ENCODE data around the gene DGUOK. TPM values are rescaled to one million over a fixed set of nuclear protein-coding genes. Genes with fewer than 3 reads are reported as not detected.

The DGUOK gene
- polyA plus RNA-seq, 1 donor from 2014 or later: 168 TPM

DNA sequence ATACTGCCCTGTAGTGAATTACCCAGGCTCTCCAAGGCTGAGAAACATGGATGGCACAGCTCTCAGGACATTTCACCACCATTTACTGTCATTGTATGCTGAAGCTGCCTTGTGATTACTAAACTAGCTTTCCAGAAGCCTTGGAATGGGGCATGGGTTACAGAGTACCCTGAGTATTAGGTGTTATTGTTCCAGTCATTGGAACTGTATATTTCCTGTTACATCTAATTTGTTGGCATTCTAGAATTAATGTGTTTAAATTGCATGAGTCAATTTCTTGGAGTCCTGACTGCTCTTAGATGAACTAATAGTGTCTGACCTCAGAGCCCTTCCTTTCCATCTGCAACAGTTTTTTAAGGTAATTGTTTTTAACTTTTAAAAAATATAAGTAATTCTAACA is 9.0 kb downstream of the DGUOK start:
- H3F3A ChIP-seq (ENCODE audit: insufficient read depth, low read length, poor library complexity, severe bottlenecking): no peaks in the 10 kb centered on the region
- no peak overlapping the region for H3K27ac ChIP-seq (ENCODE audit: low read length)
- TF ChIP-seq RAD21 (conservative IDR thresholded peaks at IDR 0.05): no peak
- TF ChIP-seq MXI1 (conservative IDR thresholded peaks at IDR 0.05; ENCODE audit: poor library complexity, severe bottlenecking): no peak
- TF ChIP-seq POLR2AphosphoS5 (IDR thresholded peaks at IDR 0.05): no peak
- TF ChIP-seq, protein P1, sequence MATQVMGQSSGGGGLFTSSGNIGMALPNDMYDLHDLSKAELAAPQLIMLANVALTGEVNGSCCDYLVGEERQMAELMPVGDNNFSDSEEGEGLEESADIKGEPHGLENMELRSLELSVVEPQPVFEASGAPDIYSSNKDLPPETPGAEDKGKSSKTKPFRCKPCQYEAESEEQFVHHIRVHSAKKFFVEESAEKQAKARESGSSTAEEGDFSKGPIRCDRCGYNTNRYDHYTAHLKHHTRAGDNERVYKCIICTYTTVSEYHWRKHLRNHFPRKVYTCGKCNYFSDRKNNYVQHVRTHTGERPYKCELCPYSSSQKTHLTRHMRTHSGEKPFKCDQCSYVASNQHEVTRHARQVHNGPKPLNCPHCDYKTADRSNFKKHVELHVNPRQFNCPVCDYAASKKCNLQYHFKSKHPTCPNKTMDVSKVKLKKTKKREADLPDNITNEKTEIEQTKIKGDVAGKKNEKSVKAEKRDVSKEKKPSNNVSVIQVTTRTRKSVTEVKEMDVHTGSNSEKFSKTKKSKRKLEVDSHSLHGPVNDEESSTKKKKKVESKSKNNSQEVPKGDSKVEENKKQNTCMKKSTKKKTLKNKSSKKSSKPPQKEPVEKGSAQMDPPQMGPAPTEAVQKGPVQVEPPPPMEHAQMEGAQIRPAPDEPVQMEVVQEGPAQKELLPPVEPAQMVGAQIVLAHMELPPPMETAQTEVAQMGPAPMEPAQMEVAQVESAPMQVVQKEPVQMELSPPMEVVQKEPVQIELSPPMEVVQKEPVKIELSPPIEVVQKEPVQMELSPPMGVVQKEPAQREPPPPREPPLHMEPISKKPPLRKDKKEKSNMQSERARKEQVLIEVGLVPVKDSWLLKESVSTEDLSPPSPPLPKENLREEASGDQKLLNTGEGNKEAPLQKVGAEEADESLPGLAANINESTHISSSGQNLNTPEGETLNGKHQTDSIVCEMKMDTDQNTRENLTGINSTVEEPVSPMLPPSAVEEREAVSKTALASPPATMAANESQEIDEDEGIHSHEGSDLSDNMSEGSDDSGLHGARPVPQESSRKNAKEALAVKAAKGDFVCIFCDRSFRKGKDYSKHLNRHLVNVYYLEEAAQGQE (IDR thresholded peaks at IDR 0.05; ENCODE audit: borderline replicate concordance): no peak
- TF ChIP-seq, protein P2, sequence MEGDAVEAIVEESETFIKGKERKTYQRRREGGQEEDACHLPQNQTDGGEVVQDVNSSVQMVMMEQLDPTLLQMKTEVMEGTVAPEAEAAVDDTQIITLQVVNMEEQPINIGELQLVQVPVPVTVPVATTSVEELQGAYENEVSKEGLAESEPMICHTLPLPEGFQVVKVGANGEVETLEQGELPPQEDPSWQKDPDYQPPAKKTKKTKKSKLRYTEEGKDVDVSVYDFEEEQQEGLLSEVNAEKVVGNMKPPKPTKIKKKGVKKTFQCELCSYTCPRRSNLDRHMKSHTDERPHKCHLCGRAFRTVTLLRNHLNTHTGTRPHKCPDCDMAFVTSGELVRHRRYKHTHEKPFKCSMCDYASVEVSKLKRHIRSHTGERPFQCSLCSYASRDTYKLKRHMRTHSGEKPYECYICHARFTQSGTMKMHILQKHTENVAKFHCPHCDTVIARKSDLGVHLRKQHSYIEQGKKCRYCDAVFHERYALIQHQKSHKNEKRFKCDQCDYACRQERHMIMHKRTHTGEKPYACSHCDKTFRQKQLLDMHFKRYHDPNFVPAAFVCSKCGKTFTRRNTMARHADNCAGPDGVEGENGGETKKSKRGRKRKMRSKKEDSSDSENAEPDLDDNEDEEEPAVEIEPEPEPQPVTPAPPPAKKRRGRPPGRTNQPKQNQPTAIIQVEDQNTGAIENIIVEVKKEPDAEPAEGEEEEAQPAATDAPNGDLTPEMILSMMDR (IDR thresholded peaks at IDR 0.05; ENCODE audit: poor library complexity, severe bottlenecking): no peak
- no peak for TF ChIP-seq EP300 (conservative IDR thresholded peaks at IDR 0.05; ENCODE audit: poor library complexity, severe bottlenecking)
- TF ChIP-seq TAF1 (IDR thresholded peaks at IDR 0.05; ENCODE audit: low read depth): no peak
- no peak for TF ChIP-seq SMC3 (conservative IDR thresholded peaks at IDR 0.05; ENCODE audit: poor library complexity)
- TF ChIP-seq EZH2 (IDR thresholded peaks at IDR 0.05; ENCODE audit: borderline replicate concordance, insufficient read depth, low read length, poor library complexity, severe bottlenecking): no peak
- no peaks in the 10 kb centered on the region for H3K9me3 ChIP-seq (ENCODE audit: low read length)
- peaks cover 59% of the 10 kb centered on the region for H3K79me2 ChIP-seq (replicated peaks; ENCODE audit: insufficient read depth, low read length)
- H4K20me1 ChIP-seq (ENCODE audit: insufficient read depth): no peaks in the 10 kb centered on the region
- no peak overlapping the region for H3K9ac ChIP-seq (ENCODE audit: low read length)
- H3K27me3 ChIP-seq (ENCODE audit: insufficient read depth, low read depth, low read length): no peaks in the 10 kb centered on the region
- no peaks in the 10 kb centered on the region for H3K9me2 ChIP-seq (ENCODE audit: insufficient read depth, low read length)
- H3K4me2 ChIP-seq (ENCODE audit: low read length): no peak overlapping the region
- no peaks in the 10 kb centered on the region for H3K36me3 ChIP-seq (ENCODE audit: insufficient read depth, low read length)
- no peak overlapping the region for H3K4me3 ChIP-seq (ENCODE audit: low read length)
- no peak overlapping the region for H2AFZ ChIP-seq (ENCODE audit: low read depth, low read length)

GRCh38 chr2:73937103-73937885 is 10.6 kb downstream of the DGUOK start:
- no peaks in the 10 kb centered on the region for H4K20me1 ChIP-seq (ENCODE audit: insufficient read depth)
- H3K4me2 ChIP-seq (ENCODE audit: low read length): no peak overlapping the region
- no peak overlapping the region for H3K4me3 ChIP-seq (ENCODE audit: low read length)
- no peaks in the 10 kb centered on the region for H3K9me2 ChIP-seq (ENCODE audit: insufficient read depth, low read length)
- H3K9ac ChIP-seq (ENCODE audit: low read length): no peak overlapping the region
- no peaks in the 10 kb centered on the region for H3K27me3 ChIP-seq (ENCODE audit: insufficient read depth, low read depth, low read length)
- no peaks in the 10 kb centered on the region for H3F3A ChIP-seq (ENCODE audit: insufficient read depth, low read length, poor library complexity, severe bottlenecking)
- no peaks in the 10 kb centered on the region for H3K36me3 ChIP-seq (ENCODE audit: insufficient read depth, low read length)
- H3K9me3 ChIP-seq (ENCODE audit: low read length): no peaks in the 10 kb centered on the region
- no peak overlapping the region for H3K27ac ChIP-seq (ENCODE audit: low read length)
- H2AFZ ChIP-seq (ENCODE audit: low read depth, low read length): no peak overlapping the region
- TF ChIP-seq, protein P2 (IDR thresholded peaks at IDR 0.05; ENCODE audit: poor library complexity, severe bottlenecking): no peak
- no peak for TF ChIP-seq EZH2 (IDR thresholded peaks at IDR 0.05; ENCODE audit: borderline replicate concordance, insufficient read depth, low read length, poor library complexity, severe bottlenecking)
- TF ChIP-seq RAD21 (conservative IDR thresholded peaks at IDR 0.05): no peak
- TF ChIP-seq POLR2AphosphoS5 (IDR thresholded peaks at IDR 0.05): no peak
- no peak for TF ChIP-seq TAF1 (IDR thresholded peaks at IDR 0.05; ENCODE audit: low read depth)
- no peak for TF ChIP-seq EP300 (conservative IDR thresholded peaks at IDR 0.05; ENCODE audit: poor library complexity, severe bottlenecking)
- no peak for TF ChIP-seq MXI1 (conservative IDR thresholded peaks at IDR 0.05; ENCODE audit: poor library complexity, severe bottlenecking)
- H3K79me2 ChIP-seq (replicated peaks; ENCODE audit: insufficient read depth, low read length): peaks cover 50% of the 10 kb centered on the region

Measured in neural cell (in vitro differentiated cells).